GM12892 (cell line): Measurements from ENCODE around the gene RANGRF.

Experiments used
- DNase-seq: peaks from one replicate; pipeline ENCODE4 v3.0.0; 2011; ENCODE audit not compliant: insufficient read length
- FAIRE-seq: peaks from 2 replicates; lab custom pipeline; 2011; peaks lifted over from hg19 to GRCh38; lab: Jason Lieb, UNC
- POLR2A ChIP-seq: IDR thresholded peaks from 2 replicates; pipeline ENCODE4 v1.6.1; 2011; ENCODE audit warnings: low read depth, low read length, control low read depth
- POLR2AphosphoS5 ChIP-seq: IDR thresholded peaks from 2 replicates; pipeline ENCODE4 v1.6.1; 2011; ENCODE audit warnings: low read depth, low read length, control low read depth
- TAF1 ChIP-seq: IDR thresholded peaks from 2 replicates; pipeline ENCODE4 v1.6.1; 2011; ENCODE audit warnings: low read depth, mild to moderate bottlenecking, control low read depth, low read length, borderline replicate concordance

Gene RANGRF

DNA sequence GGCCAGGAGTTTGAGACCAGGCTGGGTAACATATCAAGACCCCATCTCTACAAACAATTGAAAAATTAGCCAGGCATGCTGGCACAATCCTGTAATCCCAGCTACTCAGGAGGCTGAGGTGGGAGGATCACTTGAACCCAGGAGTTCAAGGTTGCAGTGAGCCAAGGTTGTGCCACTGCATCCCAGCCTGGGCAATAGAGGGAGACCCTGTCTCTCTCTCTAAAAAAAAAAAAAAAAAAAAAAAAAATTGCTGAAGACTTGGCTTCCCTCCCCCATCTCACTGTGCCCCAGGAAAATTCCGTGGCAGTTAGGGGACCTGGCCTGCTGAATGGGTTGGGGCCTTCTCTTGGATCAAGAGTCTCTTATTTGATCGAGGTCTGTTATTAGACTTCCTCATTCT is 51.1 kb downstream of the RANGRF start, which contains the start of gene ODF4:
Gene ODF4 (plus strand): TSS at position 301 of the 400 bp plus-strand sequence. CDS start 212 bp downstream, outside the sequence.
- FAIRE-seq (no peak), DNase-seq (no peak)
- no peak for TF ChIP-seq POLR2A
- TF ChIP-seq POLR2AphosphoS5 = no peak
- TF ChIP-seq TAF1 = no peak
